ENCODE results near the gene C3orf18. TPM values are rescaled to one million over a fixed set of nuclear protein-coding genes. Genes with fewer than 3 reads are reported as not detected.

C3orf18 gene
- polyA plus RNA-seq, 1 donor from 2014 or later = 39.9 TPM

GRCh38 chr3:50551054-50551659 is 16.4 kb downstream of the C3orf18 start:
- no peak for TF ChIP-seq TAF1 (IDR thresholded peaks at IDR 0.05; ENCODE audit: low read depth)
- TF ChIP-seq POLR2AphosphoS5 (IDR thresholded peaks at IDR 0.05) = no peak
- no peak for TF ChIP-seq MXI1 (conservative IDR thresholded peaks at IDR 0.05; ENCODE audit: poor library complexity, severe bottlenecking)
- TF ChIP-seq EZH2 (IDR thresholded peaks at IDR 0.05; ENCODE audit: borderline replicate concordance, insufficient read depth, low read length, poor library complexity, severe bottlenecking) = no peak
- TF ChIP-seq SMC3 (conservative IDR thresholded peaks at IDR 0.05; ENCODE audit: poor library complexity) = no peak
- Histone ChIP-seq H3K36me3 (ENCODE audit: insufficient read depth, low read length) (no peaks in the 10 kb centered on the region), H3K27ac (ENCODE audit: low read length) (no peak overlapping the region), H3K79me2 (replicated peaks; ENCODE audit: insufficient read depth, low read length) (no peaks in the 10 kb centered on the region), H3F3A (ENCODE audit: insufficient read depth, low read length, poor library complexity, severe bottlenecking) (no peaks in the 10 kb centered on the region), H3K9ac (ENCODE audit: low read length) (no peak overlapping the region), H3K4me2 (ENCODE audit: low read length) (no peak overlapping the region), H3K9me2 (ENCODE audit: insufficient read depth, low read length) (no peaks in the 10 kb centered on the region), H4K20me1 (ENCODE audit: insufficient read depth) (no peaks in the 10 kb centered on the region), H2AFZ (ENCODE audit: low read depth, low read length) (no peak overlapping the region), H3K9me3 (ENCODE audit: low read length) (no peaks in the 10 kb centered on the region), H3K4me3 (ENCODE audit: low read length) (no peak overlapping the region), H3K27me3 (ENCODE audit: insufficient read depth, low read depth, low read length) (no peaks in the 10 kb centered on the region)

DNA sequence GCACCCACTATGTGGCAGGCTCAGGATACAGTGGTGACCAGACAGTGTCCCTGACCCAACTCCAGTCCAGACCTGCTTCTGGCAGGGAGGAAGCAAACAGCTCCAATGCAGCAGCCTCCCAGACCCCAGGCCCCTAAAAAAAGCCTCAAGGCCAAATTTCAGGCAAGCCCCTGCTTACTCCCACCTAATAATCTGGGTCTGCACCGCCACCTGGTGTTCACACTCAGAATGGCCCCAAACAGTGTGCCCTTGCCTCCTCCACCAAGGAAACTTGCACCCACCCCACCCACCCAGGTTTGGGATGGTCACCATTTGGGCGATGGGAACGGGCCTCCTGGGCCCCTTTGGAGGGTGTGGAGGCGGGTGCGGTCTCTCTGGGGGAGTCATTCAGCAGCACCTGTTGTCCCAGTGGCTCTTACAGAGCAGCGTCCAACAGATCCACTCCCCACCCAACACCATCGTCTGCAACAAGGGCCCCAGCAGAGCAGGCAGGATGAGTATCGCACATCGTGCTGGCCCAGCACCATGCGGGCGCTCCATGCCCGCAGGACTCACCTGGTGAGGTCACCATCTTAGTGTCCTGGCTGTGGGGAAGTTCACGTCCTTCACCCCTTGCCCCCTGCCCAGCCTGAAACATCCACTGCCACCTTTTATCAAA is 17.3 kb downstream of the C3orf18 start:
- TF ChIP-seq CTCF (IDR thresholded peaks at IDR 0.05; ENCODE audit: poor library complexity, severe bottlenecking) (peak; percentile 90), SMC3 (conservative IDR thresholded peaks at IDR 0.05; ENCODE audit: poor library complexity) (peak; percentile 97), RAD21 (conservative IDR thresholded peaks at IDR 0.05) (peak; percentile 92), EZH2 (IDR thresholded peaks at IDR 0.05; ENCODE audit: borderline replicate concordance, insufficient read depth, low read length, poor library complexity, severe bottlenecking) (no peak)

DNA sequence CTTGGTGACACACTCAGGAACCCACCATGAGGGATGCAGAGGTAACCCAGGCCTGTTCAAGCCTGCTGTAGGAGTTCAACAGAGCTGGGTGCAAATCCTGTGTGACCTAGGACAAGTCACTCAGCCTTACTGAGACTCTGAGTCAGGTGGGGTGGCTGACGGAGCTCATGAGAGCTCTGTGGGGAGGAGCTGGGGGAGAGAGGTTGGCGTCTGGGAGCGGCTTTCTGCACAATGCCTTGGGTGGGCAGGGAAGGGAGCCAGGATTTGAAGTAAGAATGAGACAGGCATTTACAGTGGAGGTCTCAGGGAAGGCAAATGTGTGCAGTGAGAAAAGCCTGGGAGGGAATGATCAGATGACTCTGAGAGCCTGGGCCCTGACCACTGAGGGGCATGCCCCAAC is 18.3 kb downstream of the C3orf18 start:
- H3K9ac ChIP-seq (ENCODE audit: low read length) = no peak overlapping the region
- no peaks in the 10 kb centered on the region for H3K79me2 ChIP-seq (replicated peaks; ENCODE audit: insufficient read depth, low read length)
- no peak overlapping the region for H3K4me2 ChIP-seq (ENCODE audit: low read length)
- H3F3A ChIP-seq (ENCODE audit: insufficient read depth, low read length, poor library complexity, severe bottlenecking) = no peaks in the 10 kb centered on the region
- no peaks in the 10 kb centered on the region for H3K36me3 ChIP-seq (ENCODE audit: insufficient read depth, low read length)
- H2AFZ ChIP-seq (ENCODE audit: low read depth, low read length) = no peak overlapping the region
- no peaks in the 10 kb centered on the region for H3K9me2 ChIP-seq (ENCODE audit: insufficient read depth, low read length)
- H3K27me3 ChIP-seq (ENCODE audit: insufficient read depth, low read depth, low read length) = no peaks in the 10 kb centered on the region
- no peaks in the 10 kb centered on the region for H4K20me1 ChIP-seq (ENCODE audit: insufficient read depth)
- TF ChIP-seq CTCF (IDR thresholded peaks at IDR 0.05; ENCODE audit: poor library complexity, severe bottlenecking) (no peak), RAD21 (conservative IDR thresholded peaks at IDR 0.05) (no peak), TAF1 (IDR thresholded peaks at IDR 0.05; ENCODE audit: low read depth) (no peak), POLR2AphosphoS5 (IDR thresholded peaks at IDR 0.05) (no peak), SMC3 (conservative IDR thresholded peaks at IDR 0.05; ENCODE audit: poor library complexity) (no peak), MXI1 (conservative IDR thresholded peaks at IDR 0.05; ENCODE audit: poor library complexity, severe bottlenecking) (no peak), REST (IDR thresholded peaks at IDR 0.05; ENCODE audit: borderline replicate concordance) (no peak), EZH2 (IDR thresholded peaks at IDR 0.05; ENCODE audit: borderline replicate concordance, insufficient read depth, low read length, poor library complexity, severe bottlenecking) (no peak), EP300 (conservative IDR thresholded peaks at IDR 0.05; ENCODE audit: poor library complexity, severe bottlenecking) (no peak)
- H3K4me3 ChIP-seq (ENCODE audit: low read length) = no peak overlapping the region
- H3K9me3 ChIP-seq (ENCODE audit: low read length) = no peaks in the 10 kb centered on the region
- H3K27ac ChIP-seq (ENCODE audit: low read length) = no peak overlapping the region

More for the DNA sequence above, 17.3 kb downstream of the C3orf18 start:
- no peaks in the 10 kb centered on the region for H4K20me1 ChIP-seq (ENCODE audit: insufficient read depth)
- H3K4me3 ChIP-seq (ENCODE audit: low read length) = no peak overlapping the region
- H3F3A ChIP-seq (ENCODE audit: insufficient read depth, low read length, poor library complexity, severe bottlenecking) = no peaks in the 10 kb centered on the region
- no peaks in the 10 kb centered on the region for H3K9me2 ChIP-seq (ENCODE audit: insufficient read depth, low read length)
- H3K9ac ChIP-seq (ENCODE audit: low read length) = no peak overlapping the region
- no peak overlapping the region for H2AFZ ChIP-seq (ENCODE audit: low read depth, low read length)
- no peaks in the 10 kb centered on the region for H3K79me2 ChIP-seq (replicated peaks; ENCODE audit: insufficient read depth, low read length)
- H3K27me3 ChIP-seq (ENCODE audit: insufficient read depth, low read depth, low read length) = no peaks in the 10 kb centered on the region
- H3K36me3 ChIP-seq (ENCODE audit: insufficient read depth, low read length) = no peaks in the 10 kb centered on the region
- H3K9me3 ChIP-seq (ENCODE audit: low read length) = no peaks in the 10 kb centered on the region
- H3K4me2 ChIP-seq (ENCODE audit: low read length) = no peak overlapping the region
- H3K27ac ChIP-seq (ENCODE audit: low read length) = no peak overlapping the region

Data from neural cell (in vitro differentiated cells).